T follicular helper cell (primary cell): ENCODE results near the gene AADACL4.

ENCODE experiments used
- DNase-seq: peaks from one replicate; pipeline ENCODE4 v3.0.0-alpha.2; 2020; ENCODE audit warnings: low read depth

AADACL4 gene

GRCh38 chr1:12613180-12613579 lies 30.7 kb upstream of the AADACL4 start:
- no peak for DNase-seq

- DNase-seq, result no peak
Observed at GRCh38 chr1:12614402-12615158, 29.3 kb upstream of the AADACL4 start.

GRCh38 chr1:12615159-12615864 lies 28.6 kb upstream of the AADACL4 start:
- no peak for DNase-seq

- no peak for DNase-seq
Observed at GRCh38 chr1:12615865-12616708, 27.8 kb upstream of the AADACL4 start.

- DNase-seq, result no peak
Observed at GRCh38 chr1:12616709-12617373, 27.0 kb upstream of the AADACL4 start.

- peak; percentile 31 for DNase-seq
Observed at GRCh38 chr1:12617511-12617900, 26.4 kb upstream of the AADACL4 start.

- DNase-seq, result peak; percentile 56
Observed at GRCh38 chr1:12617901-12618660, 25.8 kb upstream of the AADACL4 start, which contains the start of gene DHRS3. Gene DHRS3 (minus strand): TSS chr1:12618210. CDS start chr1:12617348, 862 bp downstream.

GRCh38 chr1:12618661-12618964 lies 25.3 kb upstream of the AADACL4 start:
- DNase-seq, result no peak

- DNase-seq, result peak; percentile 58
Observed at GRCh38 chr1:12618965-12619791, 24.7 kb upstream of the AADACL4 start.

- peak; percentile 68 for DNase-seq
Observed at GRCh38 chr1:12619792-12620487, 23.9 kb upstream of the AADACL4 start.

- no peak for DNase-seq
Observed at GRCh38 chr1:12620488-12620865, 23.4 kb upstream of the AADACL4 start.

- no peak for DNase-seq
Observed at GRCh38 chr1:12620931-12621330, 23.0 kb upstream of the AADACL4 start.

GRCh38 chr1:12621346-12622335 lies 22.2 kb upstream of the AADACL4 start:
- no peak for DNase-seq

- DNase-seq, result no peak
Observed at GRCh38 chr1:12622506-12622905, 21.4 kb upstream of the AADACL4 start.

- DNase-seq, result no peak
Observed at GRCh38 chr1:12625276-12625675, 18.6 kb upstream of the AADACL4 start.

- DNase-seq, result no peak
Observed at GRCh38 chr1:12626888-12627287, 17.0 kb upstream of the AADACL4 start.

GRCh38 chr1:12627296-12627695 lies 16.6 kb upstream of the AADACL4 start:
- no peak for DNase-seq

- no peak for DNase-seq
Observed at GRCh38 chr1:12629511-12629956, 14.4 kb upstream of the AADACL4 start.
